HG03060 (cell line): ENCODE measurements around the gene SEMG1.

Experiments used
- ATAC-seq: cut with Tn5 transposase; IDR thresholded peaks from one replicate; pipeline ENCODE4 v1.9.1; 2021; ENCODE audit warnings: low read depth, moderate number of reproducible peaks; ENCODE audit not compliant: unreplicated experiment

Gene SEMG1, protein sequence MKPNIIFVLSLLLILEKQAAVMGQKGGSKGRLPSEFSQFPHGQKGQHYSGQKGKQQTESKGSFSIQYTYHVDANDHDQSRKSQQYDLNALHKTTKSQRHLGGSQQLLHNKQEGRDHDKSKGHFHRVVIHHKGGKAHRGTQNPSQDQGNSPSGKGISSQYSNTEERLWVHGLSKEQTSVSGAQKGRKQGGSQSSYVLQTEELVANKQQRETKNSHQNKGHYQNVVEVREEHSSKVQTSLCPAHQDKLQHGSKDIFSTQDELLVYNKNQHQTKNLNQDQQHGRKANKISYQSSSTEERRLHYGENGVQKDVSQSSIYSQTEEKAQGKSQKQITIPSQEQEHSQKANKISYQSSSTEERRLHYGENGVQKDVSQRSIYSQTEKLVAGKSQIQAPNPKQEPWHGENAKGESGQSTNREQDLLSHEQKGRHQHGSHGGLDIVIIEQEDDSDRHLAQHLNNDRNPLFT

DNA sequence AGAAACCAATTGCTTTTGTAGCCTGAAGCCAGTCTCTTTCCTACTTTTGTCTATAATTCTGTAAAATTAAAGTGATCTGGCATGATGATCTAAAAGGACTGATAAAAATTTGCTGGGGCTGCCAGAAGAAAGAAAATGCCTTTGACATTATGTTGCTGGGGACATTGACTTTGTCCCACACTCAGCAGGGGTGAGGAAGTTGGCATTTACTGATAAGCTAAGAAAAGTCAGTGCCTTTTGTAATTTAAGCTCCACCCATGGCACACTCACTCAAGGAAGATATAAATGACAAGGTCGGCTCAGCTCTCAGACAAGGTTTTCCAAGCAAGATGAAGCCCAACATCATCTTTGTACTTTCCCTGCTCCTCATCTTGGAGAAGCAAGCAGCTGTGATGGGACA, at the start of gene SEMG1:
Gene SEMG1, plus strand, starts transcription at position 309 of the 400 bp plus-strand sequence. Its CDS starts 21 bp downstream, at position 330.
- no peak for ATAC-seq

DNA sequence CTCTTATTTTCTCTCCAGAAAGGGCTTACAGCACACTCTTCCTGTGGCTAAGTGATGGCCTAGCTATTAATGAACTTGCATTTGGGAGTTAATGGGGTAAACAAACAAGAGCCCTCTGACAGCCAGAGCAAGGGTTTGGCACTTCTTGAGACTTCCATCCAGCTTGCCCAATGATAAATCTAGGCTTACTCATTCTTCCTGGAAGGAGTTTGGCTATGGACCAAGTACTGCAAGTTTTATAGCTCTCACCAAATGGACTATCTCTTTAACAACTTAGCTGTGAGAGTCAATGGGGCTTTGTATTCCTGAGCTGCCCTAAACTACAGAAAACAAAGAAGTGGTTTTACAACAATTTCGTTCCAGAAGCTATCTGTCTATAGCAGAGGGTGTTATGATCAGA, 48.9 kb upstream of the SEMG1 start:
- no peak for ATAC-seq

DNA sequence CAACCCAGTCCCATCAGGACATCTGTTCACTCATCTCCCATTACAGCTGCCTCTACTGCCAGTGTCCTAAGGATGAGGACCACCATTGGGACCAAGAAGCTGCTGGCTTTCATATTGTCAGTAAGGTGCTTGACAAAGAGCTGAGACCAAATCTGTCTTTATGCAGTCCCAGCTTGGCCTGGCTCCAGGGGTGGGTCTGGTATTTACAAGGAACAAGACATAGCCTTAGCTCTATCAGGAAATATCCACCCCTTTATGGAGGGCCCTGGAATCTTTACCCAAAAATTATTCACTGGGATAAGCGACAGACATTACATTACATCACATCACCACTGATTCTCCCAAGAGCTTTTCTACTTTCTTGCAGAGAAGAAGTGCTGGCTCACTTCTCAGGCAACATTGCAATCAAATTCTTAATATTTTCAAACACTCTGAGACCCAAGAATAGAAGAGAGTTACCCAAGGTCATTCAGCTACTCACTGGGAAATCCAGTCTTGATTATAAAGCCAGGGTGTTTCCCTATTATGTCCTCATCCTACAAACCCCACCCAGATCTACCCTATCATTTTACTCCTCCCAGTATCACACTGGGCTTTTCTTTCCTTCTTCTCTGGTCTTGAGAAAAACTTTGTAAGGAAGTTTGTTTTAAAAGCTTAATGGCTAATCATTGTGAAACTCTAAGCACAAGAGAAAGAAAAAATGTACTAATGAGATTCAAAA, 43.6 kb upstream of the SEMG1 start:
- ATAC-seq = no peak

DNA sequence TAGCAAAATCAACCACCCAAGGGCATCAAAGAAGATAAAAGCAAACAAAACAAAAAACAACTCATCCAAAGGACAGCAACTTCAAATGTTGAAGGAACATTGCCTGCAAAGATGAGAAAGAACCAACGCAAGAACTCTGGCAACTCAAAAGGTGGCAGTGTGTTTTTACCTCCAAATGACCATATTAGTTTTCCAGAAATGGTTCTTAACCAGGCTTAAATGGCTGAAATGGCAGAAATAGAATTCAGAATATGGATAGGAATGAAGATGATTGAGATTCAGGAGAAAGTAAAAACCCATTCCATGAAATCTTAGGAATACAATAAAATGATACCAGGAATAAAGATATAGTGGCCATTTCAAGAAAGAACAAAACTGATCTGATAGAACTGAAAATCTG, 41.9 kb upstream of the SEMG1 start:
- ATAC-seq = no peak

DNA sequence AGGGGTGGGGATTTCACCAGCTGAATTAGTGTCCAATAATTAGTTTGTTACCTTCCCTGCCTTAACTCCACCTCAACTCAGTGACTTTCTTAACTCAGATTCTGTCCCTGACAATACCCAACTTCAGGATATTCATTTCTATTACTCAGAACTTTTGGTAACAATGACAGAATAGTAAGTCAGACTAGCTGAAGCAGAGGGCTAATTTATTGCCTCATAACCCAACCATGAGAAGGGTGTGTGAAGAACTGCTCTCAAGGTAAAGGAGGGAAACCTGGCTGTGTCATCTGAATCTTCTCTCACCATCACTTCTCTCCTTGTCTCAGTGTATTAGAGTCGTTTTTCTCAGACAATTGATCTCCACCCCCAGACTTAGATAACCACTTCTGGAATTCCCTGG, 33.3 kb upstream of the SEMG1 start:
- ATAC-seq = no peak

DNA sequence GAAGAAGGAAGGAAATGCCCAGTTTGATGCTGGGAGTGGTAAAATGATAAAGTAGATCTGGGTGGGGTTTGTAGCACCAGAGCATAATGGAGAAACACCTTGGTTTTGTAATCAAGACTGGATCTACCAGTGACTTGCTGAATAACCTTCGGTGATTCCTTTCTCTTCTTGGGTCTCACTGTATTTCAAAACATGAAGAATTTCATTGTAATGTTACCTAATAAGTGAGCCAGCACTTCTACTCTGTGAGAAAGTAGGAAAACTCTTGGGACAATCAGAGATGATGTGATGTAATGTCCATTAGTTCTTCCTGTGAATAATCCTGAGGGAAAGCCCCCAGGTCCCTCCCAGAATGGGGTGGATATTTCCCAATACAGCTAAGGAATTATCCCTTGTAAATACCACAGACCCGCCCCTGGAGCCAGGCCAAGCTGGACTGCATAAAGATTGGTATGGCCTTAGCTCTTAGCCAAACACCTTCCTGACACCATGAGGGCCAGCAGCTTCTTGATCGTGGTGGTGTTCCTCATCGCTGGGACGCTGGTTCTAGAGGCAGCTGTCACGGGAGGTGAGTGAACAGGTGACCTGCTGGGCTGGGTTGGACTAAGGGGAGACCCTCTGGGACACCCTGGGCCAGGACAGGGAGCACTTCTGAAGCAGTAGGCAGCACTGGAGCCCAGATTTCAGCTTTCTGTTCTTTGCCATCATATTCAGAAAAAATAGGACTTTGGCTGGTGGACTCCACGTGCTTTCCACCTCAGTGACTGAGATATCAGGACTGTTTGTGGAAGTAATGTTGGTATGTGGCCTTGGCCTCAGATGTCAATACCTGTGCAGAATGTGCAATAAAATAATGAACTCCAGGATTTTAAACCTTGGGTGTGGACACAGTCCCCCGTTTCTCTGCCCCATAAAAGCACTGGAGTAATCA, 32.1 kb upstream of the SEMG1 start, which contains the start of gene PI3:
Gene PI3, plus strand, starts transcription at position 469 of the 931 bp plus-strand sequence. Its CDS starts 21 bp downstream, at position 490.
- no peak for ATAC-seq

DNA sequence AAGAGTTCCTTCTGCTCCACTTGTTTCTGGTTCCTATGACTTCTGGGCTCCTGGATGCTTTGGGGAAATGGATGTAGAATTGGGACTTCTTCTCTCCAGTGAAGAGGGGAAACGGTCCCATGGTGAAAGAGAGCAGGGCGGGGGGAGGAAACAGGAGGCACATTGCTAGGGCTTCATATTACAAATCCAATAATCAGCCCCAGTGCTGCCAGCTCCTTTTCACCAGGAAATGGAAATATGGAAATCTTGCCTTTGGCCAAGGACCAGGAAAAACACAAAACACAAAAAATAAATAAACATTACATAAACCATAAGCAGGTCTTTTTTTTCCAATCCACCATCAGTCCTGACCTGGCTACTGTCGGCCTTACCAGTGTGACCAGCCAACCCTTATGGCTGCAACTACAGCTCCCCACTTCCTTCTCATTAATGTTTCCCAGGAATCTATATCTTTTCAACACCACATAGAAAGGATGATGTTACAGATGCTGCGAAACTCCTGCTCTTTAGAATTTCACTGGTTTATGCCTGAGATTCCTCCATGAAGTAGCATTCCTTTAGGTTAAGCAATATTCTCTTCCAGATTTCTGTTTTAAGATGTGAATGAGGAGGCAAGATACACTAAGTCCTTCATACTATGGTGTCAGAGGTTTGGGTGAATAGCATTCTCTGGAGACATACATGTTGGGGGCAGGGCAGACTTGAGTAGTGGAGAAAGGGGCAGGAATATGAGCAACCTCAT, 30.1 kb upstream of the SEMG1 start:
- no peak for ATAC-seq

DNA sequence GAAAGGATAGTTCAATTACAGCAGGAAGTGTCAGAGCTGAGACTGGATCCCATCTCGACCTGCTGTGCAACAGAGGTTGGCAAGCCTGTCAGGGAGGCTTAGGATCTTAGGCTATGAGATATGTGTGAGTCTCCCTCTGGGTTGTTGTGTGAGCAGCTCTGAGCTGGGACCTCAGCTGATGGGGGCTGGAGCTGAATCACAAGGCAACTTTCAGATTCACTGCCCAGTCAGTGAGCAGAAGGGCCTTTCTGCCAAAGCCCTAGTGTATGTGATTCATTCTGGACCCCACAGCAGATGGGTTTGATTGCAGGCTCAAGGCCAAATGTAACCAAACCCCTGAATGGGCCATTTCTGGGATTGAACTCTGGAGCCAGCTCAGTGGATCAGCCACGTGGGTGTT, 27.7 kb upstream of the SEMG1 start:
- no peak for ATAC-seq

DNA sequence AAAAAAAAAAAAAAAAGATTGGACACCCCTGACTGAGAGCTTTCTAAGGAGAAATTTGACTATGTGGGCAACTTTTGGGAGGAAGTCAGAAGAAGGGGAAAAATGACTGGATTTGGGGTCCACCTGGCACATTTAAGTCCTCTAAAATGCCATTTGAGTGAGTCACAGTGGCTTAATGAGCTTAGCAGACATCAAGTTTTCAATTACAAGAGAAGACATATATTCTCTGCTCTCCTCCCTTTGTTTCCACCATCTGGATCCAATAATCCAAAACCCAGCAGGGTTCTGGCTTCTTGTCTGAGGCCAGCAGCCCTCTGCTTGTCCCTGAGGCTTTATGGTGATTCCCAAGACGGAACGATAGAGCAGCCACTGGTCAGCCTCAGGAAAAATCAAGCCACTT, 25.2 kb upstream of the SEMG1 start:
- no peak for ATAC-seq

DNA sequence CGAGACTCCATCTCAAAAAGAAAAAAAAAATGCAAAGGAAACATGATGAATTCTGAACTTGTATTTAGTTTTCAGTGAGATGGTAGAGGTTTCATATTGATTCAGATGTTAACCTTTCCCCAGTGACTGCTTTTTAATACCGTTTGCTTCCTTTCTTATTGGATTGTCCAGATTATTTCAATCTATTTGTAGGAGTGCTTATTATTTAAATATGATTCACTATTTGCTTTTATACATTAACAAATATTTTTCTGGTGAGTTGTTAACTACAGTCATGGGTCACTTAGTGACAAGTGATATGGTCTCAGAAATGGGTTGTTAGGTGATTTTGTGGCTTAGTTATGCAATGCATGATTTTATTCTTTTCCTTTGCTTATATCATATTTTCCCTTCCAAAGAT, 23.7 kb upstream of the SEMG1 start:
- ATAC-seq = no peak

DNA sequence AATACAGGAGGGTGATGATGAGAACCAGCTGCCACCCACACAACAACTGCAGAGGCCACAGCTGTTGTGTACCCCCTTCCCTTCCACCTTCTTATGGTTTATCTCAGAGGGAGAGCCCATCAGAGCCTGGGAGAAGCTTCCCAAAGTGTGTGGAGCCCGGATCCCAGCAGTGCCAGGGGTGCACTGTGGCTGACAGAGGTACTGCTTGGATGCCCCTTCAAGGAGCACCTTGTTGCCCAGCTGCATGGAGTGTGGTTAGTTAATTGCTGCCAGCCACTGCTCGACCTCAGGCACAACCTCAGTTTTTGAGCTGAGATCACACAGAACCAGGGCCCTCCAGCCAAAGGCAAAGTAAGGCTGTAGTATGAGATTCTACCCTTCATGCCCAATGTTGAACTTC, 19.1 kb upstream of the SEMG1 start:
- no peak for ATAC-seq

DNA sequence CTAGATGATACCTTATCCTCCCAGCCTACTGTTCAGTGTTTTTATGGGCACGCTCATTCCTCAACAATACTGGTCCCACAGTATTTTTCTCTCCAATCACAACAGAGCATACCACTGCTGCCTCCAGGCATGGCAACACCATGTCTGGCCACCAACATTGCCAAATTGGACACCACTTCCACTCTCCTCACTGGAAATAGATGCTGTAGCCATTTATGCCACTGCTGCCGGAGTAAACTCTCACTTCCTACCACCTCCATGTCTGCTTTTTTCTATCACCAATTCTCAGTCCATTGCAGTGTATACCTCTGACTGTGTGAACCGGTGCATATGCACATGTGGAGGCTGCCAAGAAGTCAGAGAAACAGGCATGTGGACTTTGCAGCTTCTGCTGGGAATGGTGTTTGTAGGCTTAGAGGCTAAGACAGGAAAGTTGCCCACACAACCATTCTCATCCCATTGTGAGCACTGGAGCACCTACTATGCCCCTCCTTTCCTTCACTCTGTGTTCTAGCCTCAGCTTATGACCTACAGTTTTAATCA, 17.7 kb upstream of the SEMG1 start:
- no peak for ATAC-seq

DNA sequence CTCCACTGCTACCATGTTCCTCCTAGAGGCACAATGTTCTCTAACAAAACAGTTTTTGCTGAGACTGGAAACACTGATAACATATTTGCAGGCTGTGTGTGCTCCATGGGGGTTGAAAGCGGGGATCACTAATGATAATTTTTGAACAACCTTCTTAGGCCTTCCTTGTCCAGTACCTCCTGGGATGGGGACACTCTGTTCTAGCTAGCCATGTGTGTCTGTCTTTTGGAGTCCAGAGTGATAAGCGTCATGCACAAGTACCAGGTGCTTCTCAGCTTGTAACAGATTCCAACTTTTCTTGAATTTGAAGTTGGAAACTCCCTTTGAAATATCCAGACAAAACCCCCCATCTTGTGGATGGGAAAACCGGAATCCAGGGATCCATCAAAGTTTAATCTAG, 17.0 kb upstream of the SEMG1 start:
- ATAC-seq = no peak

DNA sequence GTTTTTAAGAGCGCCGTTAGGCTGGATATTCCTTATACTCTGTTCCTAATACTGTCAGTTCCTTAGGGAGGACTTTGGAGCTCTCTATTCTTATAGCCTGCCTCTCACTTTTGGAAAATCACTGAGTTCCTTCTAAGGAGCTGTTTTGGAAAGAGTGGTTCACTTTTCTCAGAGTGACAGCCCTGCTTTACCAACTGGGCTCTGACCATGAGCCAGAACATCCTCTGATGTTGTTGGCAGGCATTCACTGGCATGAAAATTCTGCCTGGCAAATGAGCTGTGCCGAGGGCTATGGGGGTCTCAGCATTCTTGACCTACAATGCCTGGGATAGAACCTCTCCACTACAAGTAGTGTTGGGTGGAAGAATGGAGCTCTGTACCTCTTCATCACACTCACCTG, 14.9 kb upstream of the SEMG1 start:
- no peak for ATAC-seq

DNA sequence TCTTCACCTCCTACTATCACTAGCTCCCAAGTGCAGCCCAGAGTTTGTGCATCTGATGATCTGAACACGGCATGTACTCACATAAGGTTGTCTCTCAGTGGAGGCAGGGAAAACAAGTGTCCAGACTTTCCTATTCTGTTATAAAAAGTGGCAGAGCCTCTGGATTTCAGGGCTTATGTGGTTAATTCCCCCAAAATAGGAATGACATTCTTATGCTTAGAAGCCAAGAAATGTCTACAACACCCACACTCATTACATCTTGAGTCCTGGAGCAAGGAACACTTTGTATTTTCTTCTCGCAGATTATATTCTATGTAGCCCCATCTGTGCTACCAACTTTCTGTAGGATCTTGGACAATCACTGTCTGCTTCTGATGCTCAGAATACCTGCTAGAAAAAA, 13.5 kb upstream of the SEMG1 start:
- ATAC-seq = no peak

DNA sequence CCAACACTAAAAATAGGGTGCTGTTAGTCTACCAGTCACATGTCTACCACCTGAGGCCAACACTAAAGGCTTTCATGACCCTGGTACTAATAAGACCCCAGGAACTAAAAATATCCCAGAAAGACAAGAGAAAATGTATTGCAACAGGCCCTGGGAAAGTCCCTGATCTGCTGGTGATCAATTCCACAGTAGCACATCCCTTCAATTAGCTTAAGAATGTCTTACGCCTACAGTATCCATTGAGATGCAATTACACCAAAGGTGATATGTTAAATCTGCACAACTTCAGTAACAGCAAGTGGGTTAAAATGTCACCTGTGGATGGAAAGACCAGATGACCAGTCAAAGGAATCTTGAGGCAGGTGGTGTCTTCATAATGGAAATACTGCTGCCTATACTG, 3.1 kb downstream of the SEMG1 start:
- no peak for ATAC-seq

DNA sequence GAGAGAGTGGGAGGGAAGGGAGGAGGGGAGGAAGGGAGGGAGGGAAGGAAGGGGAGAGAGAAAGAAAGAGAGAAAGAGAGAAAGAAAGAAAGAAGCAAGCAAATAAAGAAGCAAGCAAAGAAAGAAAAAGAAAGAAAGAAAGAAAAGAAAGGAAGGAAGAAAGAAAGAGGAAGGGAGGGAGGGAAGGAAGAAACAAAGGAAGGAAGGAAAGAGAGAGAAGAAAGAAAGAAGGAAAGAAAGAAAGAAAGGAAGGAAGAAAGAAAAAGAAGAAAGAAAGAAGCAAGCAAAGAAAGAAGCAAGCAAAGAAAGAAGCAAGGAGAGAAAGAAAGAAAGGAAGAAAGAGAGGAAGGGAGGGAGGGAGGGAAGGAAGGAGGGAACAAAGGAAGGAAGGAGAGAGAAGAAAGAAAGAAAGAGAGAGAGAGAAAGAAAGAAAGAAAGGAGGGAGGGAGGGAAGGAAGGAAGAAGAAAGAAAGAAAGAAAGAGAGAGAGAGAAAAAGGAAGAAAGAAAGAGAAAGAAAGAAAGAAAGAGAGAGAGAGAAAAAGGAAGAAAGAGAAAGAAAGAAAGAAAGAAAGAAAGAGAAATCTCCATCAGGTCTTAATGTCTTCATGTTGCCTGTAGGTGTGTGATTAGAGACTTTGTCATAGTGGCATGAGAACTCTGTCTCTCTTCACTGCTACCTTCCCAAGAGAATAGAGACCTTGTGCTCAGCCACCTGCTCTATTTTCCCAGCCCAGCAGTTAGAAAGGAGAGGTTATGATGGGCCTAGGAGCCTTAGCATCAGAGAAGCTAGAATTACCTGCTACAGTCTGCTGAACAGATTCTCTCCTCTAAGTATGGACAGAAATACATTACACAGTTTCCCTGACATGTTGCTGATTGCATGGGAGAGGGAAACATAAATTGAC, 5.0 kb downstream of the SEMG1 start:
- no peak for ATAC-seq

DNA sequence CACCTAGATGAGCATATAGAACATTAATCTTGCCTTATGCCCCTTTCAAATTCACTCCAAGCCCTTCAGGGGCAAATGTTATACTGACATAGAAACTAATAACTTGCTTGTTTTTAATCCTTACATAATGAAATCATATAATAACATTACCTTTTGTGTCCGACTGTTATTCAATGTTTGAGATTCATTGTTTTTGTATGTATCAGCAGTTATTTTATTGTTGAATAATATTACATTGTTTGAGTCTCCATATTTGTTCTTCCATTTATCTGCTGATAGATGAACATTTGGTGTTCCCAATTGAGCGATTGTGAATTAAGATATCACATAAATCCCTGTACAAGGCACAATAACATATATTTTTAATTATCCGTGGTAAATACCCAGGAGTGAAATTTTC, 6.0 kb downstream of the SEMG1 start:
- ATAC-seq = no peak

DNA sequence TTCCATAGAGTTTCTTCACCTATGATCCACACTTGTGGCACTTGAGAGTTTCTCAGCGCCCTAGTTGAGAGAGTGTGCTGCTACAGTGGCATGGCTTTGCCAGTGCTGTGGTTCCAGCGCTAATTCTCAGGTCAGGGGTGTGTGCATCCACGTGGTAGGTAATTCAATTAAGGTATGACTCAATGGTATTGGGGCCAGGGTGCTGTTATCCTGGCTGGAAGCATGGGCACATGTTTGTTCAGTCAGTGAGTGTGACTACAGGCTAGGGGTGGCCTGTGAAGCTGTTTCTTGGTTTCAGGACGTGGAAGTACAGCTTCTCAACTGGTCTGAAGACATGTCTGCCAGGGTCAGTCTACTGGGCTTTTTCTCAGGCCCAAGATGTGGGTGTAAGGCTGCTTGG, 11.3 kb downstream of the SEMG1 start:
- ATAC-seq = no peak
